GM18508 (cell line): ENCODE results near the gene KNOP1.
"Not testable (repeated sequence)": the region's sequence is repeated elsewhere in the genome, so short reads cannot be mapped to it uniquely, and the experiment has no call there.

ENCODE experiments used
- ATAC-seq: cut with Tn5 transposase; IDR thresholded peaks from one replicate; pipeline ENCODE4 v1.9.1; 2021; ENCODE audit warnings: moderate number of reproducible peaks; ENCODE audit not compliant: insufficient read depth, unreplicated experiment

Gene KNOP1

GRCh38 chr16:19690196-19690595 lies 27.8 kb downstream of the KNOP1 start:
- ATAC-seq = no peak

- no peak for ATAC-seq
Observed at GRCh38 chr16:19689342-19689741, 28.7 kb downstream of the KNOP1 start.

GRCh38 chr16:19688396-19689024 lies 29.5 kb downstream of the KNOP1 start:
- ATAC-seq = no peak

GRCh38 chr16:19687279-19687678 lies 30.7 kb downstream of the KNOP1 start:
- no peak for ATAC-seq

GRCh38 chr16:19685176-19685575 lies 32.9 kb downstream of the KNOP1 start:
- no peak for ATAC-seq

DNA sequence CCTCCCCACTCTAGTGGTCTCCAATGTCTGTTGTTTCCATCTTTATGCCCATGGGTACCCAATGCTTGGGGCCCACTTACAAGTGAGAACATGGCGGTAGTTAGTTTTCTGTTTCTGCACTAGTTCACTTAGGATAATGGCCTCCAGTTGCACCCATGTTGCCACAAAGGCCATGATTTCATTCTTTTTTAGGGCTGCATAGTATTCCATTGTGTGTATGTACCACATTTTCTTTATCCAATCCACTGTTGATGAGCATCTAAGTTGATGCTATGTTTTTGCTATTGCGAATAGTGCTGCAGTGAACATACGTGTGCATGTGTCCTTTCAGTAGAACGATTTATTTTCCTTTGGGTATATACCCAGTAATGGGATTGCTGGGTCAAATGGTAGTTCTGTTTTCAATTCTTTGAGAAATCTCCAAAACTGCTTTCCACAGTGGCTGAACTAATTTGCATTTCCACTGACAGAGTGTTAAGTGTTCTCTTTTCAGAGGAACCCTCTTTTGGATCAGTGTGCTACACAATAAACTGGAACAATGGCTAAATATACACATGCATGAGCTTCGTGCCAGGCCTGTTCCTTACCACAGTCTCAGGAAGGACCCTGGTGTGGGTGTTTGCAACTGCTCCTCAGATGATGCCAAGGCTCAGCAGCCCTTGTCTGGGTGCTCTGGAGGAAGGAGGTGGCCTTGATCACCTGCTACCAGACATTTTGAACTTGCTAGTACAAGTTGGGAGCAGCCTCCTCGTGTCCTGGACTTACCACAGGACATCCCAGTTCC lies 34.4 kb downstream of the KNOP1 start:
- no peak for ATAC-seq

DNA sequence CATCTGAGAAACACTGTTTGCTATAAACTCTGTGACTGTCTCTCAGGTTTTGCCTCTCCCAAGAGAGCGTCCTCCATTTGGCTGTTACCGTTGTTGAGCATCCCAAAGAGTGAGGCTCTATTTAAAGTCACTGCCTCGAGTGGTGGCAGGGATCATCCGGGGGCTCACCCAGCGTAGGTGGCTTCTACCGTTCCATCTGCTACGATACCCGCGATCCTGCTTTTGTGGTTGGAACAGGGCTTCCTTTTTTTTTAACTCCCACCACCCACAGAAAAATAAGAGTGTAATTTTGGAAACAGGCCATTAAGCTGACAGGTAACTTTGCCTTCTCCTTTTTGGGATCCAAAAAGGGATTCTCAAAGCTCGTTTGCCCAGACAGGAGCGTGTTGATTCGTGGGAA lies 36.4 kb downstream of the KNOP1 start:
- ATAC-seq = no peak

- no peak for ATAC-seq
Observed at GRCh38 chr16:19680881-19681340, 37.1 kb downstream of the KNOP1 start.

DNA sequence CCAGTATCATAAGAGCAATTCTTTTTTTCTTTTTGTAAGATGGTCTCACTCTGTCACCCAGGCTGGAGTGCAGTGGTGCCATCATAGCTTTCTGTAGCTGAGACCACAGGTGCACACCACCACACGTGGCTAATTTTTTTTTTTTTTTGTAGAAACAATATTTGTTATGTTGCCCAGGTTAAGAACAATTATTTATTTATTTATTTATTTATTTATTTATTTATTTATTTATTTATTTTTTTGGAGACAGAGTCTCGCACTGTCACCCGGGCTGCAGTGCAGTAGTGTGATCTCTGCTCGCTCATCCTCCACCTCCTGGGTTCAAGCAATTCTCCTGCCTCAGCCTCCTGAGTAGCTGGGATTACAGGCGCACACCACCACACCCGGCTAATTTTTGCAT lies 38.7 kb downstream of the KNOP1 start:
- not testable (repeated sequence) for ATAC-seq

DNA sequence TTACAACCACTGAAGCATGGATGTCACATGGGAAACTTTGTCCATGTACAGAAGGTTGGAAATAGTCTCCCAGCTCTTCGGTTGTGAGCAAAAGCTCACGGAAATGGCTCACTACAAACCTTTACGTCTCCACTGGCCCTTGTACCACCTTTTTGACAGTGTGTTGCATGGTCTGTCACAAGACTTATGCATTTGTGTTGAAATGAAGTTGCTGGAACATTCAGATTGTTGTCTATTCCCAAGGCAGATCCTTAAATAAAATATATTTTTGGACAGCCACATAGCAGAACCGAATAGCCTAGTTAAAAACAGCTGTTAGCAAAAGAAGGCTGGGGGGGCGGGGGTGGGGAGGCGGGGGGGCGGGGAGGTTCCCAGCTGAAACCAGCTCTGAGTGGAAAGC lies 39.2 kb downstream of the KNOP1 start:
- no peak for ATAC-seq

DNA sequence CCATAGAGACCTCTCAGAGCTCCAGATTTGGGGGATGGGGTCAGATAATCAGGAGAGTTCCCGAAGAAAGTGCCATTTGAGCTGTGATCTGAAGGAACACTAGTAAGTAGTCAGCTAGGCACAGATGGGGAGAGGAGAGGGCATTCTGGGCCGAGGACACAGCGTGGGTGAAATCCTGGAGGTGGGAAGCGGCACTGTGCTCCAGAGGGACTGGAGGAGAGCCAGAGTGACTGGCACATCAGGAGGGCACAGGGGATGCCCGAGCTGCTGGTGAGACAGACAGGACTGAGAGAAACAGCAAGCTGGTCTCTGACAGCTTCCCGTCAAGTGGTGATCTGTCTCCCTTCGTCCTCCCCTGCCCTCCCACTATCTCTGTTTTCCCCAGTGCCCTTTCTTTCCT lies 40.6 kb downstream of the KNOP1 start:
- ATAC-seq = no peak

GRCh38 chr16:19674485-19674884 lies 43.5 kb downstream of the KNOP1 start:
- ATAC-seq = no peak

DNA sequence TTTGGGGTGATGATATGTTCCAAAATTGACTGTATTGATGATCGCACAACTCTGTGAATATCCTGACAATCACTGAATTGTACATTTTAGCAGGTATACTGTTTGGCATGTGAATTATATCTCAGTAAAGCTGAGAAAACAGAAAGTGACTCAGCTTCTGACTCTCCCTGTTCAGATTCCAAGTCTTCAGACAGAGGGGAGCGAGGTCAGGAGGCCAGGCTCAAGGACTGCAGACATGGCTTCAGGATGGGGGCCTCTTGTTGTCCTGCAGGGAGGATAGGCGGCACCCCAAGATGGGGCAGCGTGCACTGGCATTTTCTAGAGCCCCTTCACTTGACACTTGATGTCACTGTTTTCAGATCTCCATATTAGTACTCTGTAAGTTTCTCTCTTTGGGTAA lies 45.6 kb downstream of the KNOP1 start:
- no peak for ATAC-seq

DNA sequence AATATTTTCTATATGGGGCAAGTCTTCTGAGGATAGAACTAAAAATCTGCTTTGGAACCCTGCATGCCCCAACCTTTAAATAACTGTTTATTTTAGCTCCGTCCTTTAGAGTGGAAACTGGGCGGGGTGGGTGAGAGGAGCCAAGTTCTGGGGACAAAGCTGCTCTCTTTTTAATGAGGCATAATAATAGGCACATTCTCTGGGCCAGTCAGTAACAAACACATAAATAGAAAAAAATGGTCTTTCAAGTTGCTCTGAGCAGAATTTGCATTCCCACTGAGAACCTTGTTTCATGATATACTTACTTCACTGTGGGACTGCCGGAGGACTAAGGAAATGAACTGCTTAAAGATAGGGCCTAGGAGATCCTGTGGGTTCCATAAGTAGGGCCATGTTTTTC lies 51.5 kb downstream of the KNOP1 start:
- no peak for ATAC-seq

GRCh38 chr16:19665313-19665712 lies 52.7 kb downstream of the KNOP1 start:
- not testable (repeated sequence) for ATAC-seq

GRCh38 chr16:19664166-19664565 lies 53.9 kb downstream of the KNOP1 start:
- ATAC-seq = no peak

GRCh38 chr16:19662351-19662750 lies 55.7 kb downstream of the KNOP1 start:
- ATAC-seq = no peak

GRCh38 chr16:19660432-19660831 lies 57.6 kb downstream of the KNOP1 start:
- no peak for ATAC-seq

- no peak for ATAC-seq
Observed at GRCh38 chr16:19659554-19659953, 58.5 kb downstream of the KNOP1 start.

DNA sequence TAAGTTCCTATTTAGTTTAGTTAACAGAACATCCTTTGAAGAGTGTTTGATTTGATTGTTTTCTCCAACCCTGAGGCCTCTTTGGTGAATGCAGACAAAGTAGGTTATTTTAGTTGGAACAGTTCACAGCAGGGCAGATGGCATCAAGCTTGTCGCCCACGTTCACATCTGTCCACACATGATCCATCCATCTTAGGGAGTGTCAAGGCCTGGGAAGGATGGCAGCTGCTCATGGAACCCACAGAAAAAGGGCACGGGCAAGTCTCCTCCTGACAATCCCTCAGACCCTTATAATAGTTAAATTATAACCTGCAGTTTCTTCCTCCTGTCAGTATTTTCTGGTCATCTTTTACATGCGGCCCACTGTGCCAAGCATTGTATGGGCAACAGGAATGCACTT lies 60.2 kb downstream of the KNOP1 start:
- ATAC-seq = no peak

- no peak for ATAC-seq
Observed at GRCh38 chr16:19655242-19655777, 62.7 kb downstream of the KNOP1 start.

DNA sequence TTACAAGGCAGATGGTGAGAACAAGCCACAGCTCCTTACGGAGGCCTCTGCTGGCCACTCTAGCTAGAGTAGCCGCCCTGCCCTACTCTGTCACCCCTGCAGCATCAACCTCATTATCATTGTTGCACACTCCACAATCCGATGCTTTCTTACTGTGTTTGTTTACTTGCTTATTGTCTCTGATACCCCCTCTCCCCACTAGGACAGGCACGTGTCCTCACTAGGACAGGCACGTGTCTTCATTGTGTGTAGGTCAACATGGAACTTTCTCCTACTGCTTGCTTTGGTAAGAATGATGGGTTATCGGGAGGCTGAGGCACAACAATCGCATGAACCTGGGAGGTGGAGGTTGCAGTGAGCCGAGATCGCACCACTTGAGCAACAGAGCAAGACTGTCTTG lies 63.9 kb downstream of the KNOP1 start:
- ATAC-seq = no peak
